ENCODE results near the gene SELENBP1.

DNA sequence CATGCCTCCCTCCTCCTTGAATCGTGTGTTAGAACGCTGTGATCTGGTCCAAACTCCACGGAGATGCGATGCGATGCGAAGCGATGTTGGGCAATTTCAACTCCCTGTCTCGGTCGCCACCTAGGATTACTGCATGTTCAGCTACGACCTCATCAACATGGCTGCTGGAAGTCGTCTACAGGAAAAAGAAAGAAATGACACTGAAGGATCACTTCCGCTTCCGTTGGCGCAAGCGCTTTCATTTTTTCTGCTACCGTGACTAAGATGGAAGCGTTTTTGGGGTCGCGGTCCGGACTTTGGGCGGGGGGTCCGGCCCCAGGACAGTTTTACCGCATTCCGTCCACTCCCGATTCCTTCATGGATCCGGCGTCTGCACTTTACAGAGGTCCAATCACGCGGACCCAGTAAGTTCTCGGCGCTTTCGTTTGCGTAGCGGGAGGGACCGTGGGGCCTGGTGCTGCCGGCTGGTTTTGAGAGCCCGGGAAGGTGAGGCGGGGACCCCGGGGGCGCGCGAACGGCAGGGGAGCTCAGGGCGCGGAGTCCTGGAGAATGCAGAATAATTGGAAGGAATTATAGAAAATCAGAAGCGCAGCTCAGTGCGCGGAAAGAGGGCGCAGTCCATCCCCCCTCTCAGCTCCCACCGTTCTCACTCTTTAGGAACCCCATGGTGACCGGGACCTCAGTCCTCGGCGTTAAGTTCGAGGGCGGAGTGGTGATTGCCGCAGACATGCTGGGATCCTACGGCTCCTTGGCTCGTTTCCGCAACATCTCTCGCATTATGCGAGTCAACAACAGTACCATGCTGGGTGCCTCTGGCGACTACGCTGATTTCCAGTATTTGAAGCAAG is 27.0 kb upstream of the SELENBP1 start, which contains the start of gene PSMB4:
- TF ChIP-seq, protein P1, sequence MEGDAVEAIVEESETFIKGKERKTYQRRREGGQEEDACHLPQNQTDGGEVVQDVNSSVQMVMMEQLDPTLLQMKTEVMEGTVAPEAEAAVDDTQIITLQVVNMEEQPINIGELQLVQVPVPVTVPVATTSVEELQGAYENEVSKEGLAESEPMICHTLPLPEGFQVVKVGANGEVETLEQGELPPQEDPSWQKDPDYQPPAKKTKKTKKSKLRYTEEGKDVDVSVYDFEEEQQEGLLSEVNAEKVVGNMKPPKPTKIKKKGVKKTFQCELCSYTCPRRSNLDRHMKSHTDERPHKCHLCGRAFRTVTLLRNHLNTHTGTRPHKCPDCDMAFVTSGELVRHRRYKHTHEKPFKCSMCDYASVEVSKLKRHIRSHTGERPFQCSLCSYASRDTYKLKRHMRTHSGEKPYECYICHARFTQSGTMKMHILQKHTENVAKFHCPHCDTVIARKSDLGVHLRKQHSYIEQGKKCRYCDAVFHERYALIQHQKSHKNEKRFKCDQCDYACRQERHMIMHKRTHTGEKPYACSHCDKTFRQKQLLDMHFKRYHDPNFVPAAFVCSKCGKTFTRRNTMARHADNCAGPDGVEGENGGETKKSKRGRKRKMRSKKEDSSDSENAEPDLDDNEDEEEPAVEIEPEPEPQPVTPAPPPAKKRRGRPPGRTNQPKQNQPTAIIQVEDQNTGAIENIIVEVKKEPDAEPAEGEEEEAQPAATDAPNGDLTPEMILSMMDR (IDR thresholded peaks at IDR 0.05 in 8 of 11, conservative IDR thresholded peaks at IDR 0.05 in 3 of 11) = peak in 7 of 11 experiments; percentile 15 to 53 (median 46)
- TF ChIP-seq POLR2AphosphoS5 (IDR thresholded peaks at IDR 0.05) (peak; percentile 85 to 99 (median 86)), POLR2A (IDR thresholded peaks at IDR 0.05) (peak in 1 of 3 donors; percentile 17)

Data from spleen (tissue), 7 donors.